B cell (primary cell): ENCODE results near the gene CALML4. TPM values are rescaled to one million over a fixed set of nuclear protein-coding genes. Genes with fewer than 3 reads are reported as not detected.

Experiments used
- ATAC-seq: fragments of 200-7000 bp; cut with Tn5 transposase; one replicate; pipeline ENCODE4 v1.10.0; 2021; ENCODE audit warnings: low read depth, mild to moderate bottlenecking, moderate number of reproducible peaks, moderate library complexity
- CTCF ChIA-PET: fragments of 350-600 bp; sonication (Branson Sonifier 250); formaldehyde crosslinking; loops from one replicate; lab custom pipeline; 2021; ENCODE audit warnings: antibody characterized with exemption, inconsistent platforms; lab: Charles Lee
- POLR2A ChIA-PET: fragments of 350-600 bp; sonication (Branson Sonifier 250); formaldehyde crosslinking; loops from one replicate; lab custom pipeline; 2021; ENCODE audit warnings: antibody characterized with exemption; lab: Charles Lee
- DNase-seq: peaks from one replicate; pipeline ENCODE4 v3.0.0; 2013
- H2AFZ ChIP-seq: 2 replicates; pipeline ENCODE4 v1.6.1; 2012; ENCODE audit warnings: mild to moderate bottlenecking, low read depth, low read length; ENCODE audit not compliant: insufficient read depth, poor library complexity, severe bottlenecking
- H3K27ac ChIP-seq, 2 donors: 1 replicate in 1 of 2; 2 replicates in 1 of 2; pipeline ENCODE4 v1.5.1; 2012 to 2013; ENCODE audit warnings: low read length in 2 of 2, mild to moderate bottlenecking in 2 of 2, moderate library complexity in 1 of 2
- H3K27me3 ChIP-seq, 4 experiments: fragments of 200-600 bp in 1 of 4; sonication (generic) in 1 of 4; replicated peaks in 1 of 4; 1 replicate in 2 of 4; 2 replicates in 2 of 4; pipeline versions ENCODE4 v1.6.1 to v1.7.0; 2013 to 2016; ENCODE audit warnings: low read length in 3 of 4, mild to moderate bottlenecking in 2 of 4, mixed read lengths in 1 of 4, moderate library complexity in 1 of 4; ENCODE audit not compliant: insufficient read depth in 4 of 4, control insufficient read depth in 3 of 4; ENCODE audit errors: control extremely low read depth in 1 of 4
- H3K36me3 ChIP-seq, 2 experiments: replicated peaks in 1 of 2; 1 replicate in 1 of 2; 2 replicates in 1 of 2; pipeline versions ENCODE4 v1.6.1 to v1.7.1; 2013; ENCODE audit warnings: low read length in 1 of 2; ENCODE audit not compliant: insufficient read depth in 2 of 2, control insufficient read depth in 1 of 2; ENCODE audit errors: control extremely low read depth in 1 of 2, extremely low read depth in 1 of 2
- H3K4me1 ChIP-seq, 2 donors: fragments of 200-600 bp in 1 of 2; sonication (generic) in 1 of 2; 1 replicate in 1 of 2; 2 replicates in 1 of 2; pipeline versions ENCODE4 v1.5.1 to v1.6.1; 2013 to 2017; ENCODE audit warnings: low read length in 2 of 2; ENCODE audit not compliant: control insufficient read depth in 2 of 2, insufficient read depth in 2 of 2
- H3K4me2 ChIP-seq: replicated peaks from 2 replicates; pipeline ENCODE3; 2012; ENCODE audit warnings: mild to moderate bottlenecking, low read depth, low read length; ENCODE audit not compliant: poor library complexity, severe bottlenecking
- H3K4me3 ChIP-seq, 5 experiments: fragments of 200-600 bp in 1 of 5; sonication (generic) in 1 of 5; 1 replicate in 3 of 5; 2 replicates in 2 of 5; pipeline versions ENCODE4 v1.5.1 to v1.7.0; 2011 to 2016; ENCODE audit warnings: low read length in 4 of 5, mild to moderate bottlenecking in 4 of 5, low read depth in 2 of 5, control low read depth in 1 of 5, moderate library complexity in 1 of 5; ENCODE audit not compliant: insufficient read depth in 1 of 5; ENCODE audit errors: control extremely low read depth in 1 of 5, extremely low read depth in 1 of 5
- H3K79me2 ChIP-seq: fragments of 200-600 bp; sonication (generic); one replicate; pipeline ENCODE4 v1.6.0; 2016; ENCODE audit warnings: low read length; ENCODE audit not compliant: control insufficient read depth, insufficient read depth
- H3K9ac ChIP-seq: fragments of 200-600 bp; sonication (generic); 2 replicates; pipeline ENCODE4 v1.6.1; 2017; ENCODE audit warnings: mild to moderate bottlenecking, low read length, moderate library complexity
- H3K9me3 ChIP-seq, 3 donors: one replicate each; pipeline versions ENCODE4 v1.6.1 to v1.7.1; 2013; ENCODE audit warnings: low read length in 2 of 3; ENCODE audit not compliant: control insufficient read depth in 2 of 3, insufficient read depth in 1 of 3; ENCODE audit errors: control extremely low read depth in 1 of 3
- H4K20me1 ChIP-seq: 2 replicates; pipeline ENCODE4 v1.6.0; 2012; ENCODE audit warnings: mild to moderate bottlenecking, low read length; ENCODE audit not compliant: insufficient read depth, control insufficient read depth, poor library complexity, severe bottlenecking
- H3K27ac Mint-ChIP-seq: one replicate; pipeline ENCODE4 v1.8.0; 2021; ENCODE audit warnings: mixed read lengths
- H3K27me3 Mint-ChIP-seq: one replicate; pipeline ENCODE4 v1.8.0; 2021; ENCODE audit warnings: mixed read lengths
- H3K4me1 Mint-ChIP-seq: one replicate; pipeline ENCODE4 v1.8.0; 2021; ENCODE audit warnings: mixed read lengths
- H3K4me3 Mint-ChIP-seq: one replicate; pipeline ENCODE4 v1.8.0; 2021; ENCODE audit warnings: mixed read lengths
- H3K9me3 Mint-ChIP-seq: one replicate; pipeline ENCODE4 v1.8.0; 2022; ENCODE audit warnings: mixed read lengths; ENCODE audit not compliant: insufficient read depth
- EZH2 ChIP-seq: IDR thresholded peaks from 2 replicates; pipeline ENCODE4 v1.6.1; 2012; ENCODE audit warnings: borderline replicate concordance, low read depth, mild to moderate bottlenecking, moderate library complexity, low read length; ENCODE audit not compliant: insufficient read depth, poor library complexity, severe bottlenecking
- WGBS: methylation state at CpG from one replicate; pipeline ENCODE4 v1.1.5; 2013; ENCODE audit warnings: missing lambda C conversion rate; ENCODE audit not compliant: insufficient coverage; 5-methylcytosine and 5-hydroxymethylcytosine counted together
- intact Hi-C: fragments of 100-400 bp; cut with micrococcal nuclease; formaldehyde crosslinking; loops from one replicate; pipeline ENCODE4 v1.10.0; 2022
- polyA plus RNA-seq: library from polyadenylated mRNA; depleted of rRNA; stranded (reverse); fragments of >200 nt; gene quantifications from 2 replicates; pipeline ENCODE4 v1.2.3, GENCODE V29; 2012
- total RNA-seq, 2 donors: library from RNA; stranded (reverse); fragments of 120-200 nt in 1 of 2; gene quantifications; 1 replicate in 1 of 2; 2 replicates in 1 of 2; pipeline versions ENCODE4 v1.2.3 to v1.2.4, GENCODE V29; 2013 to 2022
- TF ChIP-seq, protein P1 (sequence below): fragments of 200-600 bp; IDR thresholded peaks from one replicate; pipeline ENCODE4 v1.8.0; 2022; ENCODE audit warnings: antibody characterized with exemption, mild to moderate bottlenecking

CALML4 gene
- total and polyA plus RNA-seq, 2 donors (not counting 1 experiment from before 2014, with no cell fraction given), result 2.4 to 4.2 TPM

DNA sequence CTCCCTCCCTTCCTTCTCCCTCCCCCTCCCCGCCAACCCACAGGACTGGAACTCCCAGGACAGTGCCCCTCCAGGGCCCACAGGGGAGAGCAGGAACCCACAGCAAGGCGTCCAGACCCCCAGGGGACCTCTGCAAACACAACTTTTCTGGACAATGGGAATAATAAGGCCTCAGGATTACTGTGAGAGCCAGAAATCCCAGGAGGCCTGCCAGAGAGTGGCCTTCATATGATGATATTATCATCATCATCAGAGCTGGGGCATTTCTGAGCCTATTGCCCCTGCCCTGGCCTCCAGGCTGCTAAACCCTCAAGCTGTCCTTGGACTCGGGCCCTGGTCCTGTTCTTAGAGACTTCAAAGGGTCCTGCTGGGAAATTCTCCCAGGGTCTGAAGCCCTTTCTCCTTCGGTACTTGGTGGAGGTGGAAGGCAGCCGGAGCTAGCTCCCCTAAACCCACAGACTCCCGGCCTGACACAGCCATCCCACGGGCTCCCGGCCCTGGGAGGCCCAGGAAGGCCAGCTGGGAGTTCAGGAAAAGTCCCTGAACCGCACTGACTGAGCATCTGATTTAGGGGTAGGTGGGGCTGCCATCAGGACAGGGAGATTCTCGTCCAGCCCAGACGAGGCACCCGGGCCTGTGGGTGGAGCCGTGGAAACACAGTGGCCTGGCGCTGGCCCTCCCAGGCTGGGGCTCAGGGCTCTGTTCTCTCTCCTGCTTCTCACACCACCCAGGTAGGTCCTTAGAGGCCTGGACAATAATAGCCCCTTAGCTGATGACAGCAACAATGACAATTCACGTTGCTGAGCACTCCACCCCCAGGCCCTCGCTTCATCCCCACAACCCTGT is 4.9 kb downstream of the CALML4 start:
- Histone ChIP-seq H4K20me1 (no peaks in the 10 kb centered on the region), H3K27ac (no peak overlapping the region), H3K27me3 (no peaks in the 10 kb centered on the region), H3K79me2 (no peaks in the 10 kb centered on the region), H2AFZ (no peak overlapping the region), H3K4me2 (no peak overlapping the region), H3K4me1 (no peaks in the 10 kb centered on the region), H3K9ac (no peak overlapping the region), H3K36me3 (no peaks in the 10 kb centered on the region), H3K4me3 (no peak overlapping the region), H3K9me3 (no peaks in the 10 kb centered on the region)
- Mint-ChIP-seq H3K4me1 (no peaks in the 10 kb centered on the region), H3K27ac (no peak overlapping the region), H3K27me3 (no peaks in the 10 kb centered on the region), H3K4me3 (no peak overlapping the region), H3K9me3 (no peaks in the 10 kb centered on the region)
- intact Hi-C loops, result no loop called here
- 91% methylated on average over 11 of the region's 16 CpGs for WGBS
- ATAC-seq (no peak), DNase-seq (no peak)
- TF ChIP-seq, protein P1, sequence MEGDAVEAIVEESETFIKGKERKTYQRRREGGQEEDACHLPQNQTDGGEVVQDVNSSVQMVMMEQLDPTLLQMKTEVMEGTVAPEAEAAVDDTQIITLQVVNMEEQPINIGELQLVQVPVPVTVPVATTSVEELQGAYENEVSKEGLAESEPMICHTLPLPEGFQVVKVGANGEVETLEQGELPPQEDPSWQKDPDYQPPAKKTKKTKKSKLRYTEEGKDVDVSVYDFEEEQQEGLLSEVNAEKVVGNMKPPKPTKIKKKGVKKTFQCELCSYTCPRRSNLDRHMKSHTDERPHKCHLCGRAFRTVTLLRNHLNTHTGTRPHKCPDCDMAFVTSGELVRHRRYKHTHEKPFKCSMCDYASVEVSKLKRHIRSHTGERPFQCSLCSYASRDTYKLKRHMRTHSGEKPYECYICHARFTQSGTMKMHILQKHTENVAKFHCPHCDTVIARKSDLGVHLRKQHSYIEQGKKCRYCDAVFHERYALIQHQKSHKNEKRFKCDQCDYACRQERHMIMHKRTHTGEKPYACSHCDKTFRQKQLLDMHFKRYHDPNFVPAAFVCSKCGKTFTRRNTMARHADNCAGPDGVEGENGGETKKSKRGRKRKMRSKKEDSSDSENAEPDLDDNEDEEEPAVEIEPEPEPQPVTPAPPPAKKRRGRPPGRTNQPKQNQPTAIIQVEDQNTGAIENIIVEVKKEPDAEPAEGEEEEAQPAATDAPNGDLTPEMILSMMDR, result no peak
- TF ChIP-seq EZH2, result no peak
- ChIA-PET POLR2A (no interaction called here), CTCF (no interaction called here)

DNA sequence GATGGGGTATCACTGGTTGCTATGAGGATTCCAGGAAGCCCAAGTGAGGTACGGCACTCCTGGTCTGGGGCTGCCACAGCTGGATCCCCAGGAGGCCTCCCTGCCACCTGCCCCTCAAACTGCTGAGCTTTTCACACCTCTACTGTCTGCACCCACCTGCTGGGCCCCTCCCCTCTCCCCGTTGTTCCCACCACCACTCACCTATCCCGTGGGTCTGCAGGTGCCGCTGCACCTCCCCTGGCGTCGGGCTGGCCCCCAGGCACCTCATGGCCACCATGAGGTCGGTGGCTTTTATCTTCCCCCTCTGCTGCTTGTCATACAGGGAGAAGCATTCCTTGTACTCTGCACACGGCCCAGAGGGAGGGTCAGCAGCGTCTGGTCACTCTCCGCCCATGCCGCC is 5.8 kb downstream of the CALML4 start:
- Mint-ChIP-seq H3K9me3 (no peaks in the 10 kb centered on the region), H3K27me3 (no peaks in the 10 kb centered on the region), H3K27ac (no peak overlapping the region), H3K4me1 (no peaks in the 10 kb centered on the region), H3K4me3 (no peak overlapping the region)
- POLR2A ChIA-PET, result no interaction called here
- H3K9me3 ChIP-seq, result no peaks in the 10 kb centered on the region
- no peaks in the 10 kb centered on the region for H3K36me3 ChIP-seq
- TF ChIP-seq, protein P1, result no peak
- no peak for TF ChIP-seq EZH2
- no peaks in the 10 kb centered on the region for H3K27me3 ChIP-seq
- DNase-seq (no peak), ATAC-seq (no peak)
- intact Hi-C loops, result no loop called here
- H3K4me3 ChIP-seq, result no peak overlapping the region
- no peak overlapping the region for H3K27ac ChIP-seq
- H3K4me2 ChIP-seq, result no peak overlapping the region
- CTCF ChIA-PET, result interaction anchor here (0.6 kb wide), 1 partner anchor 8 kb away, joined by 3 read pairs; no protein-coding TSS in a partner anchor
- WGBS, result 82% methylated on average over 11 of the region's 11 CpGs
- H3K4me1 ChIP-seq, result no peaks in the 10 kb centered on the region
- H2AFZ ChIP-seq, result no peak overlapping the region
- no peaks in the 10 kb centered on the region for H3K79me2 ChIP-seq
- H3K9ac ChIP-seq, result no peak overlapping the region
- H4K20me1 ChIP-seq, result no peaks in the 10 kb centered on the region
